Ishikawa (cell line): ENCODE measurements around the gene GRPEL2.

Experiments used
- RAD21 ChIP-seq: IDR thresholded peaks from 2 replicates; pipeline ENCODE4 v1.6.1; 2012; ENCODE audit warnings: low read depth
- TCF12 ChIP-seq: IDR thresholded peaks from 2 replicates; pipeline ENCODE4 v1.6.1; 2012; ENCODE audit warnings: low read depth

DNA sequence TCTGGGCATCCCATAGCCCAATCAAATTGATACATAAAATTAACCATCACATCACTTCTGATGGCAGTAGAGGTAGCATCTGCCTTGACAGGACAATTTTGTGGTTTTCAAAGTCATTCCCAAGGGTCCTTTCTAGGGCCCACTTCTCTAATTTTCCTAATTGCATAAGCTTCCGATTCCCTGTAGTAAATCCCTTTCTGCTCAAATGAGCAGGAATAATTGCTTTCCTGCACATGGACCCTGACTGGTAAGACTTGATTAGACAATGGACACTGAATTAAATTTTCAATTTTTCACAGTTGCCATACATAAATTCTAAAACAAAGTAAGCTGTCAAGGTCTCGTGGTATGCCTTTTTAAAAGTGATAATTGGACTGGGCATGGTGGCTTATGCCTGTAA is 55.8 kb downstream of the GRPEL2 start:
- no peak for TF ChIP-seq RAD21
- TF ChIP-seq TCF12: no peak
